Tibial nerve (tissue), 3 donors: ENCODE measurements around the gene NUAK2.

ENCODE experiments used
- CTCF ChIP-seq, 5 experiments: fragments of 200-600 bp in 3 of 5; fragments of 450-650 bp in 2 of 5; sonication (generic) in 3 of 5; IDR thresholded peaks; one replicate each; pipeline ENCODE4 v1.5.1; 2016 to 2019; ENCODE audit warnings: antibody characterized with exemption in 5 of 5, mild to moderate bottlenecking in 3 of 5, moderate library complexity in 2 of 5
- POLR2A ChIP-seq, 2 donors: fragments of 450-650 bp; IDR thresholded peaks; one replicate each; pipeline ENCODE4 v1.6.1; 2017; ENCODE audit warnings: antibody characterized with exemption in 2 of 2, mild to moderate bottlenecking in 2 of 2, moderate library complexity in 2 of 2

- TF ChIP-seq CTCF (IDR thresholded peaks at IDR 0.05), result no peak
- TF ChIP-seq POLR2A (IDR thresholded peaks at IDR 0.05), result no peak
Measured at GRCh38 chr1:205315008-205315618, 6.4 kb downstream of the NUAK2 start.
